ENCODE results near the gene BCL2L11.

The BCL2L11 gene

GRCh38 chr2:111171337-111171930, 50.7 kb downstream of the BCL2L11 start:
- no peak for DNase-seq

GRCh38 chr2:111172666-111173065, 52.0 kb downstream of the BCL2L11 start:
- no peak for DNase-seq

GRCh38 chr2:111173338-111173737, 52.6 kb downstream of the BCL2L11 start:
- no peak for DNase-seq

GRCh38 chr2:111173856-111174255, 53.1 kb downstream of the BCL2L11 start:
- no peak for DNase-seq

- no peak for DNase-seq
These were observed 54.9 kb downstream of the BCL2L11 start for GRCh38 chr2:111175615-111176014.

- no peak for DNase-seq
These were observed 55.7 kb downstream of the BCL2L11 start for GRCh38 chr2:111176388-111176787.

GRCh38 chr2:111176867-111177266, 56.2 kb downstream of the BCL2L11 start:
- DNase-seq = no peak

- no peak for DNase-seq
These were observed 57.6 kb downstream of the BCL2L11 start for GRCh38 chr2:111178296-111178695.

- DNase-seq = no peak
These were observed 58.2 kb downstream of the BCL2L11 start for GRCh38 chr2:111178730-111179405.

GRCh38 chr2:111182121-111182520, 61.4 kb downstream of the BCL2L11 start:
- no peak for DNase-seq

- no peak for DNase-seq
These were observed 62.0 kb downstream of the BCL2L11 start for GRCh38 chr2:111182740-111183139.

GRCh38 chr2:111184725-111185310, 64.1 kb downstream of the BCL2L11 start:
- DNase-seq = no peak

- DNase-seq = peak; percentile 39
These were observed 64.8 kb downstream of the BCL2L11 start for GRCh38 chr2:111185361-111186022.

- no peak for DNase-seq
These were observed 65.5 kb downstream of the BCL2L11 start for GRCh38 chr2:111186121-111186715.

GRCh38 chr2:111186933-111187332, 66.2 kb downstream of the BCL2L11 start:
- DNase-seq = no peak

GRCh38 chr2:111188681-111189080, 68.0 kb downstream of the BCL2L11 start:
- no peak for DNase-seq

GRCh38 chr2:111189106-111189505, 68.4 kb downstream of the BCL2L11 start:
- DNase-seq = no peak

- DNase-seq = no peak
These were observed 70.3 kb downstream of the BCL2L11 start for GRCh38 chr2:111190816-111191540.

- no peak for DNase-seq
These were observed 71.2 kb downstream of the BCL2L11 start for GRCh38 chr2:111191877-111192276.

- no peak for DNase-seq
These were observed 72.2 kb downstream of the BCL2L11 start for GRCh38 chr2:111192776-111193368.

GRCh38 chr2:111194835-111195621, 74.3 kb downstream of the BCL2L11 start:
- no peak for DNase-seq

- DNase-seq = no peak
These were observed 75.7 kb downstream of the BCL2L11 start for GRCh38 chr2:111196435-111196834.

Data from NCI-H1092 (cell line).